CD4-positive, alpha-beta T cell treated with Interferon alpha-2 for 1 hour (primary cell): ENCODE data around the gene GATAD2A.
A peak's percentile ranks its signal among the peaks of the same experiment; 100 is the strongest.

ENCODE experiments used
- DNase-seq, 2 donors: peaks; one replicate each; pipeline ENCODE4 v3.0.0-alpha.2; 2020 to 2022

Gene GATAD2A

DNA sequence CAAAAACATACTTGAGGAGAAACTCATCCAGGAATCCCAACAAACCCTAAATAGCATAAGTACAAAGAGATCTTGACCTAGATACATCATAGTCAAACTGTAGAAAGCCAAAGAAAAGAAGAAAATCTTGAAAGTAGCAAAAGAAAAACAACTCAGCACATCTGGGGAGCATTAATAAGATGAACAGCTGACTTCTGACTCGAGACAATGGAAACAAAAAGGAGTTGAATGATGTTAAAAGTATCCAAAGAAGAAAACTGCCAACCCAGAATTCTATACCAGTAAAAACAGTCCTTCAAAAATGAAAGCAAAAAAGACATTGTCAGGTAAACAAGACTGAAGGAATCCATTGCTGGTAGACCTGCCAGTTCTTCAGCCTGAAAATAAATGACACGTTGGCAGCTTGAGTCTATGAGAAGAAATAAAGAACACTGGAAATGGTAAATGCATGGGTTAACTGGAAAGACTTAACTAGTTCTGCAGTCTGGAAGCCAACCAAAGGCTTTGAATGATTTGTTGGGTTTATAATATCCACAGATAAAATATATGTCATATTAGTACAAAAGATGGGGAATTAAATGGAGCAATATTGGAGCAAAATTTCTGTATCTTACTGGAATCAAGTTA is 63.1 kb downstream of the GATAD2A start:
- no peak for DNase-seq

DNA sequence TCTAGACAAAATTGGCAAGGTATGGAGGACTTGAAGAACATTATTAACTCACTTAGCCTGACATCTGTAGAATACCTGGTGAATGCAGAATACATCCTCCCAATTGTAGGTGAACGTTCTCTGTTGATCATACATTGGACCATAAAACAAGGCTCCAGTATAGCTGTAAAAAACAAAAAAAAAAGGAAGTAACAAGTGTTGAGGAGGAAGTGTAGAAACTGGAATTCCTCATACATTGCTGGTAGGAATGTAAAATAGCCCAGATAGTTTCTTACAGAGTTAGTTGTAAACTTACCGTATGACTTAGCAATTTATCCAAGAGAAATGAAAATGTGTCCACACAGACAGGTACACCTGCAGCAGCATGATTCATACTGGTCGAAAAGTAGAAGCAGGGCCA is 65.1 kb downstream of the GATAD2A start:
- no peak for DNase-seq

DNA sequence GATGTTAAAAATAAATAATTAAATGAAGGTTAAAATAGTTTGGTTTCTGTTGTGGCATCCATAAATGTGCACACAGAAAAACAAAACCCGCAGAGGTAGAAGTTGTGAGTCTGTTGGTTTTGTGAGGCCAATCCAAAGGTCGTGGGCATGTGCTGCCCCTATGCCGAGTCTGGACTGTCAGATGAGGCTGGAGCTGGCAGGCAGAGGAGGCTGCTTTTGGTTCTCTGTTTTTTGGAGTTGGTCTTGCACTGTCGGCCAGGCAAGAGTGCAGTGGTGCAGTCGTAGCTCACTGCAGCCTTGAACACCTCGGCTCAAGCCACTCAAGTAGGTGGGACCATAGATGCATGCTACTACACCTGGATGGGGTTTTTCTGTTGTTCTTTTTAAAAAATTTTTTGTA is 66.2 kb downstream of the GATAD2A start:
- DNase-seq = no peak

DNA sequence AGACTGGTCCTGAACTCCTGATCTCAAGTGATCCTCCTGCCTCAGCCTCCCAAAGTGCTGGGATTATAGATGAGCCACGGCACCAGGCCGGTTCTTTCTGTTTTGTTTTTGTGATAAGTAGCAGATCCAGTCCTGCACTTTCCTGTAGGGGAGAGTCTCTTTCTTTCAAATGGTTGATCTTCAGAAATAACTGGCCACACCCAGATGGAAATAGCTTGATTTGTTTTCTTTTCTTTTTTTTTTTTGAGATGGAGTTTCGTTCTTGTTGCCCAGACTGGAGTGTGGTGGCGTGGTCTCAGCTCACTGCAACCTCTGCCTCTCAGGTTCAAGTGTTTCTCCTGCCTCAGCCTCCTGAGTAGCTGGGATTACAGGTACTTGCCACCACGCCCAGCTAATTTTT is 66.6 kb downstream of the GATAD2A start:
- DNase-seq = peak in 1 of 2 donors; percentile 20

DNA sequence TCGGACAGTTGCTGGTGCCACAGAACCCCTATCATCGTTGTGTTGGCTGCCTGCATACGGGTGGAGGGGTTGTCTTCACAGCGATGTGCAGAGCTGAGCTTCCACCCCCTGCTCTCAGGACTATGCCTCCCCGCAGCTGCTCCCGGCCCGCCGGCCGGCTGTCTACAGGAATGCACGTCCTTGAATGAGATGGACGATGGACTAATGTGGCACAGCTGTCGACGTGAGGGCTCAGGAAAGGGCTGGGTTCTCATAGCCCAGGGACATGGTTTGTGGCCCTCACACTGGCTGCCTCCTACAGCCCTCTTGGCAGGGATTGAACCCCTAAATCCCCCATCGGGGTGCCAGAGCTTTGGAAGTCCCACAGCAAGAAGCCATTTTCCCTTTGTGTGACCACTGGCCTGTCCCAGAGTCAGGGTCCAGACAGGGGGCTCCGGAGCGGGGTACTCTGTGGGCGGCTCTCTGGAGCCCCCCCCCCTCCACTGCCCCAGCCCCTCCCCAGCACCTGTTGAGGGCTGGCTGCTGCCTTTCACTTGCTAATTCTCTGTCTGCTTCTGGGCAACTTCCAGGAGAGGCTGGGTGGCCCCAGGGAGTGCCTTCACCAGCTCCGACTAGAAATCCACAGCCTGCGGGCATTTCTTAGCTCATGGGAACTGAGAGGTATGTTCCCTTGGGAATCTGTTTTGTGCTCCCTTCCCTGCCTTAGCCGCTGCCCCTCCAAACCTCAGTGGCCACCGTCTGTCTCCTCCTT is 69.7 kb downstream of the GATAD2A start:
- no peak for DNase-seq

DNA sequence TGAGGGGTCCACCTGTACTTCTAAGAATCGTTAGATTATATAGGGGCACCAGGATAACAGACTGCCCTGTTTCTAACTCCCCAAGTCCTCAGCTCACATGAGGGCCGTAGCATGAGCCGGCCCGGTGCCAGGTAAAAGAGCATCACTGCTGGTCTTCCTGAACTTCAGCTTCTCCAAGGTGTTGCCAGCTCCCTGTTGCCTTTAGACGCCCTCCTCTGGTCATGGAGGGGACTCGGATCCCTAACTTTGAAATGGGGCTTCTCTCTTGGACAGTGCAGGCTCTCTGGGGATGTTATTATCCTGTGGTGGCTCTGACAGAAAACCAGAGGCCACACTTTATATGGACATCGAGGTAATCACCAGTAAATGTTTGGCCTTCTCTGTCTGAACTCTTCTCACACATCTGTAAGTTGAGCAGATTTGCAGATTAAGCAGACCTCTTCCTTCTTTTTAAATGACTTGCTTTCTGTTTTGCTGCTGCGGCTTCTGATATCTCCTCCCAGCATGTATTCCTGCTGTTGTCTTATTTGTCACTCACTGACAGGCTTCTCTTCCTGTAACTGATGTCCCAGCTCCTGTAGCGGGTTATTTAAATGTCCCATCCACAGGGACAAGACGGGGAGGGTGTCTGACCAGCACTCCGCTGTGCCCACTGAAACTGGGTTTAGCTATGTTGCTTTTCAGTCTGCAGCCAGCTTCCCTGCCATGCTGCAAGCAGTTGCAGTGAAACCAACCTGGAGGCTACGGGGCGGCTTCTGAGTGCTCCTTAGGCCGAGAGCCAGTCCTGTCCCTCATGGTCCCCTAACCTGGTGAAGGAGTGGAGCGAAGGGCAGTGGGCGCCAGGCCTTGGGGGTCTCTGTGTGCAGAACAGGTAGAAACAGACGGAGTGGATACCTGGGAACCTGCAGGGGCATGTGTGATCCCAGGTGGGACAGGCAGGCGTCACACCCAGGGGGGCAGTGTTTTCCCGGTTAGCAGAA is 70.7 kb downstream of the GATAD2A start:
- DNase-seq = peak in 1 of 2 donors; percentile 37

DNA sequence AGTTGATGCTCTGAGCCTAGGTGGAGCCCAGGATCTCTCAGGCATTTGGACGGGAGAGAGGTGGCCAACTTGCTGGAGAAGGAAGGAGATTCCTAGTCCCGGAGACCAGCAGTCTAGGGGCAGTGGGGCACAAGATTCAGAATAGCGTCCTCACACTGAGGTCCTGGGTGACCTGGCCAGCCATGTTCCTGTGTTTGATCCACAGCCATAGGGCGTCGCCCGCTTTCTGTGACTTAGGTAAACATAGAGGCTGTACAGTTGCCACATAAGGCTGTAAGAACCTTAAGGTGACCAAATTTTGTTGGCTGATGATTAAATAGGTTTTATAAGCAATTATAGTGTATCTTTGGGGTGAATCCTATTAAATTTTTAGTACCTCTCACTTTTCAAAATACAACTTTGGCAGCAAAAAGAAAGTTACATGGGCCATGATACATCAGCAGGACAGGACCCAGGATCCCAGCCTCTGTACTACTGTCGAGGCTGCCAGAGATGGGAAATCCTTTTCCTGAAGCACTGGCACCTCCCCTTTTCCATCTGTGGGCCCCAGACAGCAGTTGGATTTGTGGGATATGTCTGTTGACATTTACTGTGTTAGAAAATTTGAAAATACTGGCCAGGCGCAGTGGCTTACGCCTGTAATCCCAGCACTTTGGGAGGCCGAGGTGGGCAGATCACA is 72.4 kb downstream of the GATAD2A start:
- DNase-seq = no peak

DNA sequence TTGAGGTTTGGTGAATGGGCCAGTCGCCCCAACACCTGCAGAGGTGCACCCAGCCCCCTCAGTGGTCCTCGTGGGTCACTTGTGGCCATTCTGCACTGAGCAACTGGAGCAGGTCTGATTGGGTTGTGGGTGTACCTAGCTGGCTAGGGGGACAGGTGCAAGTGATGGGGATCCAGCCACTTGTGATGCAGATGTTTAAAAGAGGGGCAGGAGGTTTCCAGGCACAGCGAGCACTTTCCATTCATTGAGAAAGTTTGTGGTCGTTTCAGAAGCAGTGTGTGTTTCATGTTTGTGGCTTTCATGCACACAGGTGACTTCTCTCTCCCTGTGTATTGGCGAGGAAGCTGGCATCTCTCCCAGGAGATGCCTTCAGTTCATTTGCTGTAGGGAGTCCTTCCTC is 75.2 kb downstream of the GATAD2A start:
- no peak for DNase-seq

DNA sequence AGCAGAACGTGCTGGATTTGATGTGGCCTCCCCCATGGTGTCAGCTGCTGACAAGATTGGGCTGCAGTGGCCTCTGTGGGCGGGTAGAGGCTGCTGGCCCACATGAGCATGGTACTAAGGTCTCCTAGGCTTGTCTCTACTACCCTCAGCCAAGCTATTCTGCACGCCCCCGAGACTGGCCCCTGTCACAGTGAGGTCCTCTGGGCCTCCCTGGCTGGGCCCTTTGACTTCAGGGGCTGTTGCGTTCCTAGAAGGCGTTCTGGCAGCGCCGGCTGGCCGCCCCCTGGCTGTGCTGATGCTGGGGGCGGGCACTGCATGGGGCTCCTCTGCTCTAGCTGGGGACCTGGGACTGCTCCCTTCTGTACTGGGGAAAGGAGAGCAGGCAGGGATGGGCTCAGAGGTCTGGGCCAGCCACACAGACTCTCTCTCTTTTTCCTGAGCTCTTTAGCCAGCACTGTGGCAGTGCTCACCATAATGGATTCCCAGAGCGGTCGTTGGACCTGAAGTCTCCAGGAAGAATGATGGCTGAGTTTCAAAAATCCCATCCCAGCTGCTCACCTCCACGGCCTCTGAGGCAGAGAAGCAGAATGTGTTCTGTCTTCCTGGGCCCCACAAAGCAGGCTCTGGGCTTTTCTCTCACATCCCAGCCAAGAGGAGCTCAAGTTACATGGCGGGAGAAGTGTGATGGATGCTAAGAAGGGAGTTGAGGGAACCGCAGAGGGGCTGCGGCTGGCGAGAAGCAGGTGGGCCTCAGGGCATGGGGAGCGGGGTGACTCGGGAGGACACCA is 77.5 kb downstream of the GATAD2A start:
- DNase-seq = no peak

DNA sequence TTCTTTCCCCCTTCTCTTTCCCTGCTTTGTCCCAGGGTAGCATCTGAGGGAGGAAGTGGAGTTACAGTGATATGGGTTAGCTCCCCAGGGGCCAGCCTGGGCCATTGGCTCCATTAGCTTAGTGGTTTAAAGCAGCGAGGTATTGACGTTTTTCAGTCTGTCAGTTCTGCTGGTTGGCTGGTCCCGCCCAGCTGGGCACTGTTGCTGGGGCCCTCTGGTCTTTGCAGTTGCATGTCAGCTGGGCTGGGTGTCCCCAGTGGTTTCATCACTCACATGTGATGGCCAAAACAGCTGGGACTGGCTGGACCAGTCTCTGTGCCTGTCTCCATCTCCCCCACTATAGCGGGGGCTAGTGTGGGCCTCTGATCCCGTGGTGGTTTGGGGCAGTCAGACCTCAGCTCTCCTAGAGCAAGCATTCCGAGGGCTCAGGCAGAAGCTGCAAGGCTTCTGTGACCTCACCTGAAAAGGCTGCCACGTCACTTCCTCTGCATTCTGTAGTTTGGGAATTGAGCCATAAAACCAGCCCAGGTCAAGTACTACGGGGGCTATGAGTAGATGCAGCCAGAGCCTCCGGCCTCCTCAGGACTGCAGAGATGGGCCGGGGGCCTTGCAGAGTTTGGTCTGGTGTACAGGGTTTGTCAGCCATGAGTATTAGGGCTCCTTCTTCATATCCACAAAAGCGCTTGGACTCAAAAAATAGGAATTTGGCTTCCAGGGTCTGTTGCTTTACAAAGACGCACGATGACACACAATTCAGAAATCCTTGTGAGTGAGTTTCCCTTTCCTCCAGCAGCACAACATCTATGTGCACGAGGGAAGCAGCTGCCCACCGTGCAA is 79.9 kb downstream of the GATAD2A start:
- DNase-seq = no peak

DNA sequence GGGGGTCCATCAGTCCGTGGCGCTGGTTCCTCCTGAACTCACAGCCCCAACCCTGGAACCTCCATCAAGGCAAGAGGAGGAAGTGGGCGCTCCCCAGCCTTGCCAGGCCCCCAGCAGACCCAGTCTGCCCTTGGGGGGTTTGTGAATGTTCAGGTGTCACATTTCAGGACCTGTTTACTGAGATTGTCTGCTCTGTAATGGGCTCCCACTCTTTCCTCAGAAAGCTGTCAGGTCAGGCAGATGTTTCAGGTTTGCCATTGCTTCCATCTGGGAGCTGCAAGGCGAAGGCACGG is 80.5 kb downstream of the GATAD2A start:
- no peak for DNase-seq

DNA sequence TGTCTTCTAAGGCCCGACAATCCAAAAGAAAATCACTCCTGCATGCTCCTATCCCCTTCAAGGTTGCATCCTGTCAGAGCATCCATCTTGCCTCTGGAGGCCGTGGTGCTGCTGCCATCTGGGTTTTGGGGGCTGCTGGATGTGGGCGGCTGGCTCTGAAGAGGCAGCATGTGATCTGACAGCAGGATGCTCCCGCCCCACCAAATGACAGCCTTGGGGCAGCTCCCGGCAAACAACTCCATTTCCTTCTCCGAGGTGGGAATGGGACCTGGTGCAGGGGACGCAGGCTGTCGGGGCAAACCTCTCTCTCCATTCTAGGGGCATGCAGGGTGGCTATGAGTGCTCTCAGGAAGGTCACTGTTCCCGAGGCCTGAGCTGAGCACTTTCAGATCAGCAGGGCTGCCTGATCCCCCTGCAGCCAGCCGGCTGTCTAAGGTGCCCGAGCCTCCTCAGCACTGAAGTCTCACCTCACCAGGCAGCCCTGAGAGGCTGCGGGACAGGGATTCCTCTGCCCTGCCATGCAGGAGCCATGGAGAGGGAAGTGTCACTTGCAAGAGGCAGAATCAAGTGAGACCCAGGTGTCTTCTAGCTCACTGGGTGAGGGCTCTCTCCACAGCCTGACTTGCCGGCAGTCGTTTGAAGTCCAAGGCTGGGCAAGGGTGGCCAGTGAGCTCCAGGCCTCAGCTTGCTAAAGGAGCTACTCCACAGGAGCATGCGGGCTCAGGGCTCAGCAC is 81.0 kb downstream of the GATAD2A start:
- DNase-seq = no peak

DNA sequence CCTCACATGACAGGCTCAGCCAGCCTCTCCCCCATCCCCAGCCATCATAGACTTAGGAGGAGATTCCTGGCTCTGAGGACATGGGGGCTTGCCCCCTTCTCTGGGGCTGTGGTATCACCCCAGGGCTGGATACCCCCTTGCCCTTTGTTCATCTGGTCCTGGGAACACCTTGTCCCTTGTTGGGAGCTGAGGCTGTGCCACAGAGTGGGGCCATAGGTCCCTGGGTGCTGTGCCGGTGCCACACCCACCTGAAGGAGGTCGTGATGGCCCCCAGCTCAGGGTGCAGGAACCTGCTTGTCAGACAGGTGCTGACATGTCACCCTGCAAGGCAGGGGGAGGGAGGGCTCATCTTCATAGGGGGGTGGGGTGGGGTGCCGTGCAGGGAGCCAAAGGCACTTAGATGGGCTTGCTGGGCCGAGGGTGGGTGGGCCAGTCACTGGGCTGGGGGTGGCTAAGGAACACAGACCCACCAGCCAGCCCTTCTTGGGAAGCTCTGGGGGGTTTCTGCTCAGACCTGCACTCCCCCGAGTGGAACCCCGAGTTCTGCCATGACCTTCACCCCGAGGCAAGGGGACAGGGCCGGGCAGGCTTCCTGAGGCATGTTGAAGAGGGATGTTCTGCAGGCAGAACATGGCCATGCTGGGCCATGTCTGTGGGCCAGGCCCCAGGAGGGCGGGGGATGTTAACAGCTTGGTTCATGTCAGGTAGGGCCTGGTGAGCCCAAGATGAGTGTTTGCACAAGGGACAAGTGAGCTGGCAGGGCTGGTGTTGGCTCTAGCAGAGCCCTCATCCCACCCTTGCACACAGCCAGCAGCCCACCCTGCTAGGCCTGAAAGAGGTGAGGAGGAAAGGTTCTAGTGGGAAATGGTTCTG is 81.8 kb downstream of the GATAD2A start:
- no peak for DNase-seq

DNA sequence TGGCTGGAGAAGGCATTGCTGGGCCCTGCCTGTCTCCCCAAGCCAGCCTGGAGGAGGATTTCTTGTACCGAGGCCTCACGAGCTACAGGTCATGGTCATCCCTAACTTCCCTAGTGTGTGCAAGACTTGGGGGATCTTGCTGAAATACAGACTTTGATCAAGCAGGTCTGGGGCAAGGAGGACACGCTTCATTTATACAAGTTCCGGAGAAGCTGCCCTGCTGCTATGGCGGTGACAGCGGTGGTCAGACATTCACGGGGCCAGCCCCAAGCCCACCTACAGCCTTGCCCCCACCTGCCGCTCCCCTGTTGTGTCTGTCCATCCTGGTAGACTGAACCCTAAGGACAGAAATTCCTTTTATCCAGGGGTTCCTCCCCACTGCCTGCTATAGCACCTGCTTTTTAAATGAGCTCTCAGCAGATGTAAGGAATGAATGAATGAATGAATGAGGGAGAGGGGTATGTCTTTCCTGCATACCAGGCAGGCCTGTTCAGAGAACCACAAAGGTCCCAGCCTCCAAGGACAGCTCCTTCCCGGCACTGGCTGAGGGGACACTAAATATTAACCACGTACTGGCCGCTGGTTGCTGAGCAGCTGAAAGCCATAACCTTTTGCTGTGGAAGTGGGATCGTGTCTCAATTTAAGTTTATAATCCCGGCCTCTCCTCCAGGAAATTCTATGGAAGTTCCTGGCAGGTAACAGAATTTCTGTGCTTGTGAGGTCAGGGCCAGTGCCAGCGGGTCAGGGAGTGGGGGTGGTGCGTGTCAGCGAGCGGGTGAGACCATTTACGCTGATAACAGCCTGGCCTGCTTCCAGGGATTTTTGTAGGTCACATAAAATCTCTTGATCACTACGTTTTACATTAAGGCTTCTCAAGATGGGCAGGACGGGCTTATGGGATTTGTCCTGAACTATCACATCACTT is 82.7 kb downstream of the GATAD2A start:
- peak in 1 of 2 donors; percentile 11 for DNase-seq

DNA sequence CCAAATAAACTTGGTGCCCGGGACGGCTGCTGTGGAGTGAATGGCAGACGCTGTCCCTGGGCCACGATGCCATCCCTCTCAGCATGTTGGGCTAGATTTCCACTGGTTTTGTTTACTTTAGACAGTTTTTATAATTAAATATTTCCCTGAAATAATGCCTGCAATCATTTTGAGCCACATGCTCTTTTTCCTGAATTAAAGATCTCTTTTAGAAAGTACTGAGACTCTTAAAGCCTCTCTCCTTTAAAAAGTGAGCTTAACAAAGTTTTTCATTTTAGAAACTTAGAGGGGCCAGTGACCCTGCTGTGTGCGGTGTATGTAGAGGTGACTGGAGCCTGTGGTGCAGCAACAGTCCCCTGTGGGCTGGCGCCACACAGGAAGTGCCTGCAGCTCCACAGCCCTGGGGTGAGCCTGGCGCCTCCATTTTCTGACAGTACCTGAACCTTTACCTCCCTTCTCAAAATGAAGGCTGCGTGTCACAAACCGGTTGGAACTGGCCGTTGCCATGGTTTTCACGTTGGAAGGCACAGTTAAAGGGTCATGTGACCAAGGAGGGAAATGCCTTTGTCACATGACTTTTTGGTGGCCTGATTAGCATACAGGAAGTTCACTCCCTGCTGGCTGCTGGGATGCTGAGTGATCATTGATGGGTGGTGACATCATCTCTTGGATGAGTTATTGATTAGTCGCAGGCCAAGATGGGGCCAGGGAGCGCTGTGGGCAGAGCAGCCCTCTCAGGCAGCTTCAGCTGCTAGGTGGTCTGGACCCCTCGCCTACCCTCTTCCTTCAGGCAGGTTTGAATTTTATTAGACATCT is 83.6 kb downstream of the GATAD2A start:
- peak; percentile 93 to 97 for DNase-seq

DNA sequence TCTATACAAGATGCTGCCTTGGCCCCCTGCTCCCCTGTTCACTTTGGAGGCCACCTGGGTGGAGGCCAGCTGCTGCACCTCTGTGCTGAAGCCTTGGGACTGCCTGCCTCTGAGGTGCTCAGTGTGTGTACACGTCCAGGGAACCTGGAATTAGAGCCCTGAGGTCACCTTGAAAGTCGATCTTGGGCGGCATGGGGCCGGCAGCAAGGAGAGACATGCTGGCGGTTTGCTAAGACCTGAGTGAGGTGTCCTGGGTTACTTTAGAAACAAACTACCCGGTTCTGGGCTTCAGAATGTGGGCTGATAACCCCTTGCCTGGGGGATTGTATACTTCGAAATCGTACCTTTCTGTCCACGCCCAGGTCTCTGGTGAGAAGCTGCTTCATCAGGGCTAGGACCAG is 84.3 kb downstream of the GATAD2A start:
- DNase-seq = no peak

DNA sequence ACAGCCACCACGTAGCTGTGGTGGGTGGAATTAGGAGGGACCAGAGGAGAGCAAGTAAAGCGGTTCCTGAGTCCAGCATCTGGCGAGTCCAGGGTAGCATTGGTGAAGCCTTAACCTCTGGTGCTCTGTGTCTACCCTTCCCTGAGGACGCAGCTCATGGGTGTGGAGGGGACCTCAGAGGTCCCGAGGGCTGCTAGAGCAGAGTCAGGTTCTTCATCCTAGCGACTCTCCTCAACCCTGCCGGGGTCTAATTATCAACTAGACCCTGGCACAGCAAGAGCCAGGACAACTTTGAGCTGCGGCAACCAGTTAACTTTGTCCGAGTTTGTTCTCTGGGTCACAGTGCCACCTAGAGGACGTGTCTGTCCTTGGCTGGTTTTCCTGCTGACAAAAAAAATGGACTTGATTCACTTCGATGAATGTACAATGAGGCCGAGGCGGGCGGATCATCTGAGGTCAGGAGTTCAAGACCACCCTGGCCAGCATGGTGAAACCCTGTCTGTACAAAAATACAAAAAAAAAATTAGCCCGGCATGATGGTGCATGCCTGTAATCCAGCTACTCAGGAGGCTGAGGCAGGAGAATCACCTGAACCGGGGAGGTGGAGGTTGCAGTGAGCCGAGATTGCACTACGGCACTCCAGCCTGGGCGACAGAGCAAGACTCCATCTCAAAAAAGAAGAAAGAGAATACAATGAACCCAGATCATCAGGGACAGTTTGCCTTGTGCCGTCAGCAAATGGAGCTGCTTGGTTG is 84.9 kb downstream of the GATAD2A start:
- DNase-seq = peak; percentile 83 to 89
